CD4-positive, alpha-beta T cell treated with Interleukin-12 subunit alpha and Interleukin-12 subunit beta, for 1 hour (primary cell): ENCODE data around the gene DNAJC16.
"Not testable (repeated sequence)": the region's sequence is repeated elsewhere in the genome, so short reads cannot be mapped to it uniquely, and the experiment has no call there.

Experiments used
- DNase-seq: peaks from one replicate; pipeline ENCODE4 v3.0.0-alpha.2; 2020

The DNAJC16 gene

DNA sequence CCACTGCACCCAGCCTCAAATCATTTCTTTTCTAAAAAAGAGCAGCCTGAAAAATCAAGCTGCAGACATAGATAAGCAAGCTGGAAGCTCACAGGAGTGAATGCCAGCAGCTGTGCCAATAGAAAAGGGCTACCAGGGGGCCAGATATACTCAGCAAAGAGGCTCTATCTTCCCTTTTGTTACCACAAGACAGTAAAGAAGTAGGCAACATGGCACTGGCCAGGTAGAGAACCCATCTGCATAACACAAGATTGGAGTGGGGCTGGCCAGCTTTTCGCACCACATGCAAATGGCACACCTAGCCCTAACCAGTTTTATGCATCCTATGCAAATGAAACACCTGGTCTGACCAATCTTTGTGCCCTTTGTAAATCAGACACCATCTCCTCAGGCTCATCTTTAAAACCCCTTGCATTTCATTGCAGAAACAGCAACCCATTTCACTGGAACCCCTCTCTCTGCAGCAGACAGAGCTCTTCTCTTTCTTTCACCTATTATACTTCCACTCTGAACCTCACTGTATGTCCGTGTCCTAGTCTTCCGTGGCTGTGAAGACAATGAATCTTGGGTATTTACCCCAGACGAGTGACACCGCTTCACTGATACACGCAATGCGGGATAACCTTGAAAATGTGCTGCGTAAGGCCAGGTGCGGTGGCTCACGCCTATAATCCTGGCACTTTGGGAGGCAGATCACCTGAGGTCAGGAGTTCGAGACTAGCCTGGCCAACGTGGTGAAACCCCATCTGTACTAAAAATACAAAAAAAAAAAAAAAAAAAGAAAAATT, 17.8 kb upstream of the DNAJC16 start:
- DNase-seq, result no peak

DNA sequence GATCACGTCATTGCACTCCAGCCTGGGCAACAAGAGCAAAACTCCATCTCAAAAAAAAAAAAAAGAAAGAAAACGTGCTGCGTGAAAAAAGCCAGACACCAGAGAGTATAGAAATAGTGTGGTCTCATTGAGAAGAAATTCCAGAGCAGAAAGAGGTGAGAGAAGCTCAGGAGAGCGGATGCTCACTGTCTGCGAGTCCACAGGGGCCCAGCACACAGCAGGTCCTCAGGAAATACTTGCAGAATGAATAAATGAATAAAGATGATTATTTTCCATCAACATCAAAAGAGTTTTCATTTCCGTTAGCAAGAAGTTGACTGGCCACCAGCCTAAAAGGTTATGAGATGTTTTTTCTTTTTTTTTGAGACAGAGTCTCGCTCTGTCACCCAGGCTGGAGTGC, 17.1 kb upstream of the DNAJC16 start:
- no peak for DNase-seq

DNA sequence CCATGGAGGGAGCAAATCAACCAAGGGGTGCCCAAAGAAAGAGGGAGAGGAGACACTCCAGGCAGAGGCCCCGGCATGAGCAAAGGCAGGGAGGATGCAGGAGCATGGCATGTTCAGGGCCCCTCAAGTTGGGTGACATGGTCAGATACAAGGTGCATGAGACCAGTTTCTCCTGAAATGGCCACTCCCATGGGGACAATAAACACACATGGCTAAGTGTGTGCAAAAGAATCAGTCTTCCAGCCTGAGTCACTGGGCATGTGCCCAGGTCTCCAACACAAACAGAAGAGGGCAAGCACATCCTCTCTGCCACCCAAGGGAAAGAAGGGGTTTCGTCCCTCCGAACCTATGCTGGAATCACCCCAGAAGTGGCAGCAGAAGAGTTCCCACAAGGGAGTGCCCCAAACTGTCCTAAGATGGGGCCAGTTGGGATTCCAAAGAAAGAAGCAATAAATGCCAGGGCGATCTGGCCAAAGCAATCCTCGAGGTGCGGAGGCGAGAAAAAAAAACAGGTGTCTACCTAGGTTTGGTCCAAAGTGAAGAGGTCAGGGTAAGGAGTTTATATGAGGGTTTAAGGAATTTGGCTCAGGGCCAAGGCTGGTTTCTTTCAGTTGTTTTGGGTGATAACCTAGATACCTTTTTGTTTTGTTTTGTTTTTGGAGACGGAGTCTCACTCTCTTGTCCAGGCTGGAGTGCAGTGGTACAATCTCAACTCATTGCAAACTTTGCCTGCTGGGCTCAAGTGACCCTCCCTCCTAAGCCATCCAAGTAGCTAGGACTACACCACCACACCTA, 15.8 kb upstream of the DNAJC16 start:
- no peak for DNase-seq

DNA sequence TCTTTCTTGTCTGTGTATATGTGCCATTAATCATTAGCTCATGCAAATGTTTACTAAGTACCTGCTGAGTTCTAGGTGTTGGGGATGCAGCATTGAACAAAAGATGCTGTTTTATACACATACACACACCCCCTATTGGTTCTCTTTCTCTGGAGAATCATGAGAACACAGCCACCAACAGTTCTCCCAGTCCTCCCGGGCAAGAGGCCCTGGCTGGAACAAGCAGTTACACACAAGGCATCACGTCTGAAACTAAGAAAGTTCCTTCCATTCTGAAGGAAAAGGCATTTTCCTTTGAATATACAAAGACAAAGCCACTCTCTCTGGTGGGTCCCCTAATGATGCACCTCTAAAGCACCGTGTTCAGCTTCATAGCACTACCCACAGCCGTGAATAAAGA, 13.5 kb upstream of the DNAJC16 start:
- DNase-seq, result no peak

DNA sequence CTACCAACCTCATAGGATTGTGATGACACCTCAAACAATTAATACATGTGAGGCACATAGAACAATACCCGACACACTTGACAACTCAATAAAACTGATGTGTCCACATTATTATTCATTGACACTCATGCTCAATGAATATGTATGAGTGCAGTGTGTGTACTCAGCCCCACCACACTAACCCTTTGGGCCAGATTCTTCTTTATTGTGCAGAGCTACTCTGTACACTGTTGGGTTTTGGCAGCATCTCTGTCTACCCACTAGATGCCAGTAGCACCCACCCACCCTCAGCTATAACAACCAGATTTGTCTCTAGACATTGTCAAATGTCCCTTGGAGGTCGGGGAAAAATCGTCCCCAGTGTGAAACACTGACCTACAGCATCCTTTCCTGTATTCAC, 12.7 kb upstream of the DNAJC16 start:
- no peak for DNase-seq

DNA sequence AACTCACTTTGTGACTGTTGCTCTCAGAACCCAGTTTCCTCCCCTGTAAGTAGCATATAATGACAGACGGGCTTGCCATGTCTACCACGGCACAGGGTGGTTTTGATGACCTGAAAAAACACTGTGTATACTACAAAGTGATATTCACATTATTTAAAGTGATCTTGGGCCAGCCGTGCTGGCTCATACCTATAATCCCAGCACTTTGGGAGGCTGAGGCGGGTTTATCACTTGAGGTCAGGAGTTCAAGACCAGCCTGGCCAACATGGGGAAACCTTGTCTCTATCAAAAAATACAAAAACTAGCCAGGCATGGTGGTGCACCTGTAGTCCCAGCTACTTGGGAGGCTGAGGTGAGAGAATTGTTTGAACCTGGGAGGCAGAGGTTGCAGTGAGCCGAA, 12.1 kb upstream of the DNAJC16 start:
- not testable (repeated sequence) for DNase-seq

DNA sequence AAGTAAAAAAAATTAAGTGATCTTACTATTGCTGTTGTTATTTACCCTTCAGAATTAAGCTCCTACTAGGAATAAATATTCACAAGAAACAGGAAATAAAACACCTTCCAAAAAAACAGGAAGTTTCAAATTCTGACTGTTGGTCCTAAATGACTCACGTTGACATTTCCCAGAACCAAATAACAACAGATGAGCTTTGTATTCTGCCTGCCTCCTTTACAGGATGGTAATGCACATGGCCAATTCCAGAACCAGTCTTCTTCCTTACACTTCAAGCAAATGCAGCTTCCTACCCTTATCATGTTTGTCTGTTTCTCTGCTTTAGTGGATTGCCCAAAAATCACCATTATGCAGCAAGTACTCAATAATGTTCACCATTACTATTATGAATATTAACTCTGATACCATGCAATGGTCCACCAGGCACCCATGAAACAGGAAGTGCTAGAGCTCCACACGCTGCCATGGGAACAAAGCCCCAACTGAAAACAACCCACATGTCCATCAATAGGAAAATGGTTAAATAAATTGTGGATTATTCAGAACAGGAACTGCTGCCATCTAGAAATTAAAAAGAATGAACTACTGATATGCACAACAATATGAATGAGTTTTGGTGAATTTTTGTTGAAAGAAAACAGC, 11.5 kb upstream of the DNAJC16 start:
- peak; percentile 7 for DNase-seq

DNA sequence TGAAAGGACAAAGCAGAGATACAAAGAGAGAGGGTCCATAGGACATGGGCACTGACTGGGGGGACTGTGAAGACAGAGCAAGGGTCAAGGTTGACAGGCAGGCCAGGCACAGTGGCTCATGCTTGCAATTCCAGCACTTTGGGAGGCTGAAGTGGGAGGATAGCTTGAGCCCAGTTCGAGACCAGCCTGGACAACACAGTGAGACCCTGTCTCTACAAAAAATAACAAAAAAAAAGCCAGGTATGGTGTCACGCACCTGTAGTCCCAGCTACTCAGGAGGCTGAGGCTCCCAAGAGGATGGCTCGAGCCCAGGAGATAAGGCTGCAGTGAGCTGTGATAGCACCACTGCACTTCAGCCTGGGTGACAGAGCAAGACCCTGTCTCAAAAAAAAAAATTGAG, 7.0 kb upstream of the DNAJC16 start:
- no peak for DNase-seq

DNA sequence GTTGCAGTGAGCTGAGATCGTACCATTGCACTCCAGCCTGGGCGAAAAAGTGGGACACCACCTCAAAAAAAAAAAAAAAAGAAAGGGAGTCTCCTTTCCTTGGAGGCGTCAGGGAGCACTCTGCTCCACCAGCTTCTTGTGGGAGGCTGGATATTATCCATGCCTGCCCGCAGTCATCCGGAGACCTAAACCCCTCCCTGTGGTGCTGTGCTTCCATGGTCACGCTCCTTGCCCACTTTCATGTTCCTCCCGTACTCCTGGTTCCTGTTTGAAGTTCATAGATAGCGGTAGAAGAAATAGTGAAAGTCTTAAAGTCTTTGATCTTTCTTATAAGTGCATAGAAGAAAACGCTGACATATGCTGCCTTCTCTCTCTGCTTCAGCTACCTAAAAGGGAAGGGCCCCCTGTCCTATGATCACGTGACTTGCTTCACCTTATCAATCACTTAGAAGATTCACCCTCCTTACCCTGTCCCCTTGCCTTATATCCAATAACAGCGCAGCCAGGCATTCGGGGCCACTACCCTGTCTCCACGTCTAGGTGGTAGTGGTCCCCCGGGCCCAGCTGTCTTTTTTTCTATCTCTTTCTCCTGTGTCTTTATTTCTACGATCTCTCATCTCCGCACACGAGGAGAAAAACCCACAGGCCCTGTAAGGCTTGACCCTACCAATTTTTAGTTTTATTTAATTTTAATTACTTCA, 5.3 kb upstream of the DNAJC16 start:
- DNase-seq, result peak; percentile 2

DNA sequence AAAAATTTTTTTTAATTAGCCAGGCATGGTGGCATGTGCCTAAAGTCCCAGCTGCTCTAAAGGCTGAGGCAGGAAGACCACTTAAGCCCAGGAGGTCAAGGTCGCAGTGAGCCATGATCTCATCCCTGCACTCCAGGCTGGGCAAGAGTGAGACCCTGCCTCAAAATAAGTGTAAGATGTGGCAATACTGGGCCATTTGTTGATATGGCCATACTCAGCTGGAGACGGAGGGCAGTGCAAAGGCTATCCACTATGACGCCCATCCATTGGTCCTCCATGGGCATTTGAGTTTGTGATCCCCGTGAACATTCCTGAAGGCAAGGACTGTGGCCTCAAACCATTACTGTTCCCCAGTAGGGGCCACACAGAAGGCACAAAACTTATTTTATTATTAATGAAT, 4.1 kb upstream of the DNAJC16 start:
- DNase-seq, result no peak

DNA sequence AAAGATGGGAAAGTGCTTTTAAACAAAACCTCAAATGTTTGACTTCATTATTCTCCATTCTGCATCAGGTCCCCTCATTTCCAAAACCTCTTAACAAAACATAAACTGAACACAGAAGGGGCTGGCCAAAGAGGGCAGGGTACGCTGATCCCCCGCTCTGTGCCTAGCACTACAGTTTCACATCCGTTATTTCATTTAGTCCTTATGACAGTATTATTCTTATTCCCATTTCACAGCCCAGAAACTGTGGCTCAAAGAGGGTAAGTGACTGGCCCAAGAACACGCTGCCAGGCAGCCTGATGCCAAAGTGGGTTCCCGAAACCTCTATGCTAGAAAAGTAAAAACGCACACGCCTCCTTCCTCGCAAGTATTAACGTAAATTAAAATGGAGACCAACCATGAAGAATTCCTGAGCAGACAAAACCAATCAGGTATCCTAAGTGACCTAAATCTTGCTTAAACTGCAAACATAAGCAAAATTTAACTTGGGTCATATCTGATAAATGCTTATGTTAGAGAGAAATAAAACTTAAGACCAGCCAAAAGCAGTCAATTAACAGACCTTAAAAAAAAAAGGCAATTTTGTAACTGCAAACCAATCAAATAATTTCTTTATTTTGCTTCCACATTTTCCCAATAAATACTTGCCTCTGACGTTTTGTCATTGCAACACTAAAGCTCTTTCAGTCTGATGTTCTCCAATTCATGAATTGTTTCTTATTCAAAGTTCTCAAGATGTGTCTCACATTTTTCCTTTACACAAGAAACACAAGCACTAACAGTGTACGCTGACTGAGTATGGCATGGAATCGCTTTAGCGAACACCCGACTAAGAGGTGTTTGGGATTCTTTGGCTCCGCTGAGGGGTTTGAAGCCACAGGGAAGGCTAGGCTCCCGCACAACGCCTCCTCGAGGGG, 3.3 kb upstream of the DNAJC16 start:
- DNase-seq, result no peak

DNA sequence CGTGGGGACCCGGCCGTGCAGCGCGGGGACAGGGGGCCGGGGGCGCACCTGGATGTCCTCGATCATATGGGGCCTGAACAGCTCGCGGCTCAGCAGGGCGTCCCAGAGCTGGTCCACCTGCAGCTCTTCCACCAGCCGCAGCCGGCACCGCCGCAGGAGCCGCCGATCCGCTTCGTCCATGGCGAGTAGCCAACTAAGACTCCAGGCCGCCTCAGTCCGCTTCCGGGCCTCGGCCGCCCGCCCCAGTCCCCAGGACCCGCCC, 2.7 kb upstream of the DNAJC16 start, which contains the start of gene CASP9:
Gene CASP9 (minus strand): TSS at position 195 of the 262 bp plus-strand sequence. CDS start 15 bp downstream, at position 180.
- DNase-seq, result no peak

DNA sequence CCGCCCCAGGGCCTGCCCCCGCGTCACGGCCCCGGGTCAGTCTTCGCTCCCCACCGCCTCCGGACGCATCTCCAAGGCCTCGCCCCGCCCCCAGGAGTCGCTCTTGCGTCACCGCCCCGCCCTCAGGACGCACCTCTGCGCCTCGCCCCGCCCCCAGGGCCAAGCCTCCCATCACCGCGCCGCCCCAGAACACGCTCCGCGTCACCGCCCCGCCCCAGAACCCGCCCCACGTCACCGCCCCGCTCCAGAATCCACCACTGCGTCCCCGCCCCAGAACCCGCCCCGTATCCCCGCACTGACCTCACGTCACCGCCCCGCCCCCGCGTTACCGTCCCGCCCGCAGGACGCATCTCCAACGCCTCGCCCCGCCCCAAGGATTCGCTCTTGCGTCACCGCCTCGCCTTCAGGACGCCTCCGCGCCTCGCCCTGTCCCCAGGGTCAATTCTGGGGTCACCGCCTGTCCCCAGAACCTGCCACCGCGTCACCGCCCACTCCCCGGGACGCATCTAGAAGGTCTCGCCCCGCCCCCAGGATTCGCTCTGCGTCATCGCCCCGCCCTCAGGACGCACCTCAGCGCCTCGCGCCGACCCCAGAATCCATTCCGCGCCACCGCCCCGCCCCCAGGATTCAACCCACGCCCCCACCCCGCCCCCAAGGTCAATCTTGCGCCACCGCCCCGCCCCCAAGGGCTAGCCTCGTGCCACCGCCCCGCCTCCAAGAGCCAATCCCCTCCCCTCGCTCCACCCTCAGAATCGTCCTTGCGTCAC, 2.2 kb upstream of the DNAJC16 start:
- peak; percentile 99 for DNase-seq

DNA sequence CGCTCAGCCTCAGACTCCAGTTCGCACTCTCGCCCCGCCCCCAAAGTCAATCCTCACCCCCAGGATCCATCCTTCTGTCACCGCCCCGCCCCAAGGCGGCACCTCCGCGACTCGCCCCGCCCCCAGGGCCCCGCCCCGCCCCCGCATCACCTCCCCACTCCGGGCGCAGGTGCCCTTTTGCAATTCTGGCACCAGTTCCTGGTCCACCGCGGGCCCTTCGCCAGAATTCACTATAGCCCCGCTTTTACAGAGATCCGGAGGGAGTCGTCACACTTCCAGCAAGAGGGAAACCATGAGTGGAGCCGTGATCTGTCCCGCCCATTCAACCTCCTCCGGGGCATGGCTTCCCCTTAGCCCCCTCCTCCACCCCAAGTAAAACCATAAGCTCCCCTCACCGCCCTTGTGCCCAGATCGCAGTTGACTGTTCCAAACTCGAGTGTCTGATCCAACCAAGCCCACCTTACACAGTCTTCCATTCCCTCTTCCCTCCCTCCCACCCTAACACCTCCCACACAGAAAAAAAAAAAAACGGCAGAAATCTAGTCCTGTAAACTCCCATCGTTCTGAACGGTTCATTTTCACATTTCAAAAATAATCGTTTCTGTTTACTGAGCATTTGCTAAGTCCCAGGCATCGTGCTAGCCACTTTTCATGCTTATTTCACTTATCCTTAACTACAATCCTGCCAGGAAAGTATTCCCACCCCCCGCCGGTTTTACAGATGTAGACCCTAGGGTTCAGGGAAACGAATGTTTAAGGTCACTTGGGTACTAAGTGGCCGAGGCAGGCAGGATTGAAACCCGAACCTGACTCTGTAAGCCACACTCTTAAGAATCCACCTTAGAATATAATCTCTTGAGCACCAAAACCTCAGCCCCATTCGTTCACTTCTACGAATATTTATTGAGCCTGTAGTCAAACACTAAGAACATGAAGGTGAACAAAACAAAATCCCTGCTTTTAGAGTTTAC, 1.3 kb upstream of the DNAJC16 start:
- DNase-seq, result peak; percentile 3

DNA sequence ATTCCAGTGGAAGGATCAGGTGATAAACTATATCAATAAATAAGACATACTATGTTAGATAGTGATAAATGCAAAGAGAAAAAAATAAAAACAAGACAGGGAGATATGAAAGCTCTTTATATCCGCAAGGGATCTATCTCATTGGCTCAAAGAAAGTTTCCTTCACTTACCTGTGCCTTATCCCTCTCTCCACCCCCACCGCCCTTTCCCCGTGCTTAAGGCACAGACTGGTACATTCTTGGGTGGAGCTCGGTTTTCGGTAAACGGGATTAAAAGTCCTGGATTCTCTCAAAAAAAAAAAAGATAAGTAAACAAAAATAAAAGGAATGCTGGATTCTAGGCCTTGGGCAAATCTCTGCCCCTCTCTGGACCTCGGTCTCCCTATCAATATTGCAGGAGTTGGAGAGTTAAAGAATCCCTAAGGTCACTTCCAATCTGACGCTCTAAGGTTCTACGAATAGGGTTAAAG, 593 bp upstream of the DNAJC16 start:
- no peak for DNase-seq

DNA sequence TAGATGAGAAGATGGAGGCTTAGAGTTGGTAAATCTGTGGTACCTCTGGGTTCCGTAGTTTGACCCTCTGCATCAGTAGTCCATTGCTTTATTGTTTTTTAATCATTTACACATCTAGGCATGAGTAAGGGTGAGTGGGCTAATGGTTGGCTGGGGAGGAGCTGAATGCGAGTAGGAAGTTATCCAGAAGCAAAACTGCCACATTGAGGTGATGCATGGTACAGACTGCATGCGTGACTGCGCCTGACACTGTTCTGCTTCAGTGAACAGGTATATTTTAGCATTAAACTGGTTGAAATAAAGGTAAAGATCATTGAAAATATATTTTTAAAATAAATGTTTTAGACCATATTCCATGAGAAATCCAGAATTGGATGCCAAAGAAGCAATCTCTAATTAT, 4.4 kb downstream of the DNAJC16 start:
- DNase-seq, result no peak

DNA sequence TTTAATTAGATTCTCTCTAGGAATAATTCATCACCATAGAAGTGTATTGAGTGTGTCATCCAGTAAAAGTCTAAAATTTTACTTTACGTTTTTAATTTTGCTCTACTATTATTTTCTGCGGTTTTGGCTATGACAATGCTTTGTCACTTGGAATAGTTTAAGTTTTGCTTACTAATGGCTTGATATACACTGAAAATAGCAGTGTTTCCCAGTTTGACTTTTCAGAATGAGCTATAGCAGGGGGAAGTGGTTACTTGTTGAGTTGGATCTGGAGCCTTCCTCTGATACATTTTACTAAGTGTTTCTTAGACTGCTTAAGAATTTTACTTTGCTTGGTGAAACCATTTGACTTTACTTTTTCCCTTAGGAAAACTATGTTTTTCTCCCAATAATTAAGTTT, 5.0 kb downstream of the DNAJC16 start:
- no peak for DNase-seq

DNA sequence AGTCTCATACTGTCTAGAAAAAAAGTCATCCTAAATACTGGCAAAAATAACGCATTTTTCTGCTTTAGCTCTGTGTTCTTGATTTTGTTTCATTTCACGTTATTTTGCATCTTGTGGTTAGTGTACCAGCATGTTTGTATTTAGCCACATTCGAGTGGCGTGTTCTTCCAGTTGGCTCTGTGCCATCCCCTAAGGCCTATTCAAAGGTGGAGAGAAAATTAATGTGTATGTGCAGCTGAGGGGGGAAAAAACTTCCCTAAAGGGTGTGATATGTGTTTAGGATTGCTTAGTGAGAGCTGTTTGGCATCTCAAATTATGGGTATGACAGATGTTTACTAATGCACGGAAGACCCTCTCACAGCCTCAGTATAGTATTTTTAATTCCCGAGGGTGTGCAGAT, 12.1 kb downstream of the DNAJC16 start:
- DNase-seq, result no peak

DNA sequence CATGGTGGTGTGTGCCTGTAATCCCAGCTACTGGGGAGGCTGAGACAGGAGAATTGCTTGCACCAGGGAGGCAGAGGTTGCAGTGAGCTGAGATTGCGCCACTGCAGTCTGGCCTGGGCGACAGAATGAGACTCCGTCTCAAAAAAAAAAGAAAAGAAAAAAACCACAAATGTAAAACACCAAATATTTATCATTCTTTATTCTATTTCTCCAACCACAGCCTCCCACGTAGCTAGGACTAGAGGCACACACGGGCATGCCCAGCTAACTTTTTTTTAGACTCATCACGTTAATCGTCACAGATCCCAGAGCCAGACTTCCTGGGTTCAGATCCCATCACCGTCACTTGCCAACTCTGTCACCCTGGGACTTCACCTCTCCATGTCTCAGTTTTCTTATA, 13.5 kb downstream of the DNAJC16 start:
- no peak for DNase-seq

DNA sequence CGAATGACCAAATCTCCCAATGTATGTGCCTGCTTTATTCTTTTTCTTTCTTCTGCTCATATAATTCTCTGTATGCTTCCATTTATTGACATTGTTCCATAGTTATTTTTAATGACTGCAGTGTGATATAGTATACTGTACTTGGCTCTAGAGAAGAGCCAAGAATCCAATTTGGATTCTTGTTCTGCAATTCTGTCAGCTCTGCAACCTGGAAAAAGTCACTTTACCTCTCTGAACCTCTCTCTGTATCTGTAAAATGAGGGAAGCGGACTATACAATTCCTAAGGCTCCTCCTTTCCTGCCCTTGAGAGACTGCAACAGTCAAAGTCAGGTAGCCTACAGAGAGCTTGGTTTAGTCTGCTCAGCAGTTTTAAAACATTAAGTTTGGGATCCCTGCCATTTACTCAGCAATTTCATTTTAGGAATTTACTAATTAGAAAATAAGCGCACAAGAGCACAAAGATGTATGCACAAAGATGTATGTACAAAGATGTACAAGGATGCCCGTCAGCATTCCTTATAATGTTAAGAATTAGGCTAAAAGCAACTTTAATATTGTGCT, 14.7 kb downstream of the DNAJC16 start:
- DNase-seq, result no peak
